GM12878 (cell line): ENCODE measurements around the gene SMAP1. TPM values are rescaled to one million over a fixed set of nuclear protein-coding genes. Genes with fewer than 3 reads are reported as not detected.

Experiments used
- MAX ChIP-seq: IDR thresholded peaks from 2 replicates; pipeline ENCODE4 v1.6.1; 2012; ENCODE audit warnings: low read depth, low read length, improper control_type of control experiment
- MEF2A ChIP-seq: IDR thresholded peaks from 2 replicates; pipeline ENCODE4 v1.6.1; 2011; ENCODE audit warnings: low read depth, mild to moderate bottlenecking, low read length, moderate library complexity; ENCODE audit not compliant: insufficient read depth
- MEF2B ChIP-seq: fragments of 450-650 bp; IDR thresholded peaks from 2 replicates; pipeline ENCODE4 v1.6.1; 2018; ENCODE audit warnings: mild to moderate bottlenecking, moderate library complexity; ENCODE audit not compliant: partially characterized antibody, poor library complexity, severe bottlenecking
- MTA2 ChIP-seq: fragments of 450-650 bp; IDR thresholded peaks from 2 replicates; pipeline ENCODE4 v1.6.1; 2016; ENCODE audit warnings: low read depth, mild to moderate bottlenecking, moderate library complexity
- PBX3 ChIP-seq: IDR thresholded peaks from 2 replicates; pipeline ENCODE4 v1.6.1; 2011; ENCODE audit warnings: mild to moderate bottlenecking, low read depth, low read length, moderate library complexity; ENCODE audit not compliant: insufficient replicate concordance
- RELA ChIP-seq: fragments of 450-650 bp; IDR thresholded peaks from 2 replicates; pipeline ENCODE4 v1.8.0; 2014; ENCODE audit warnings: borderline replicate concordance; ENCODE audit not compliant: partially characterized antibody
- SMC3 ChIP-seq: IDR thresholded peaks from 2 replicates; pipeline ENCODE4 v1.6.1; 2011; ENCODE audit warnings: low read length, improper control_type of control experiment, borderline replicate concordance
- SP1 ChIP-seq: IDR thresholded peaks from one replicate; pipeline ENCODE4 v1.6.1; 2011; ENCODE audit warnings: low read depth, low read length
- TARDBP ChIP-seq: IDR thresholded peaks from 2 replicates; pipeline ENCODE4 v1.6.1; 2016; ENCODE audit warnings: borderline replicate concordance
- polyA plus RNA-seq, 11 experiments: library from polyadenylated mRNA; depleted of rRNA in 4 of 11; unstranded in 6 of 11; stranded (reverse) in 5 of 11; fragments of >200 nt; fragmentation: Nextera tagmentation in 4 of 11; fragmentation: Illumina TruSeq in 1 of 11; extraction: Ambion mirVana in 4 of 11; extraction: Trizol in 1 of 11; gene quantifications; 1 replicate in 1 of 11; 2 replicates in 10 of 11; pipeline versions ENCODE4 v1.2.1 to v1.2.3, GENCODE V29; 2011 to 2016; ENCODE audit warnings: inconsistent platforms in 2 of 11, missing spikeins in 2 of 11, low read depth in 1 of 11
- total RNA-seq, 4 experiments: library from RNA; depleted of rRNA in 3 of 4; stranded (reverse); fragments of >200 nt in 3 of 4; fragmentation: Illumina TruSeq in 1 of 4; extraction: Trizol in 1 of 4; gene quantifications; 2 replicates each; pipeline versions ENCODE4 v1.2.1 to v1.2.3, GENCODE V29; 2013 to 2021
- TF ChIP-seq, protein P1 (sequence below): IDR thresholded peaks from 2 replicates; pipeline ENCODE4 v1.6.1; 2012; ENCODE audit warnings: improper control_type of control experiment, low read depth, low read length; ENCODE audit not compliant: insufficient replicate concordance
- TF ChIP-seq, protein P2 (sequence below): fragments of 450-650 bp; formaldehyde crosslinking; IDR thresholded peaks from 2 replicates; pipeline ENCODE4 v1.5.0; 2022; ENCODE audit warnings: mild to moderate bottlenecking, missing genetic modification characterization
- TF ChIP-seq, protein P3 (sequence below): fragments of 450-650 bp; formaldehyde crosslinking; IDR thresholded peaks from 2 replicates; pipeline ENCODE4 v1.4.0; 2022; ENCODE audit warnings: mild to moderate bottlenecking, moderate library complexity

SMAP1 gene
- total and polyA plus RNA-seq, 10 of the 15 experiments (the other 5 are each of a cell fraction or from before 2014, with no cell fraction given) = 13.7 to 33.9 (median 25.3) TPM

GRCh38 chr6:70905742-70906141 lies 238.1 kb downstream of the SMAP1 start (continued):
- TF ChIP-seq, protein P1, sequence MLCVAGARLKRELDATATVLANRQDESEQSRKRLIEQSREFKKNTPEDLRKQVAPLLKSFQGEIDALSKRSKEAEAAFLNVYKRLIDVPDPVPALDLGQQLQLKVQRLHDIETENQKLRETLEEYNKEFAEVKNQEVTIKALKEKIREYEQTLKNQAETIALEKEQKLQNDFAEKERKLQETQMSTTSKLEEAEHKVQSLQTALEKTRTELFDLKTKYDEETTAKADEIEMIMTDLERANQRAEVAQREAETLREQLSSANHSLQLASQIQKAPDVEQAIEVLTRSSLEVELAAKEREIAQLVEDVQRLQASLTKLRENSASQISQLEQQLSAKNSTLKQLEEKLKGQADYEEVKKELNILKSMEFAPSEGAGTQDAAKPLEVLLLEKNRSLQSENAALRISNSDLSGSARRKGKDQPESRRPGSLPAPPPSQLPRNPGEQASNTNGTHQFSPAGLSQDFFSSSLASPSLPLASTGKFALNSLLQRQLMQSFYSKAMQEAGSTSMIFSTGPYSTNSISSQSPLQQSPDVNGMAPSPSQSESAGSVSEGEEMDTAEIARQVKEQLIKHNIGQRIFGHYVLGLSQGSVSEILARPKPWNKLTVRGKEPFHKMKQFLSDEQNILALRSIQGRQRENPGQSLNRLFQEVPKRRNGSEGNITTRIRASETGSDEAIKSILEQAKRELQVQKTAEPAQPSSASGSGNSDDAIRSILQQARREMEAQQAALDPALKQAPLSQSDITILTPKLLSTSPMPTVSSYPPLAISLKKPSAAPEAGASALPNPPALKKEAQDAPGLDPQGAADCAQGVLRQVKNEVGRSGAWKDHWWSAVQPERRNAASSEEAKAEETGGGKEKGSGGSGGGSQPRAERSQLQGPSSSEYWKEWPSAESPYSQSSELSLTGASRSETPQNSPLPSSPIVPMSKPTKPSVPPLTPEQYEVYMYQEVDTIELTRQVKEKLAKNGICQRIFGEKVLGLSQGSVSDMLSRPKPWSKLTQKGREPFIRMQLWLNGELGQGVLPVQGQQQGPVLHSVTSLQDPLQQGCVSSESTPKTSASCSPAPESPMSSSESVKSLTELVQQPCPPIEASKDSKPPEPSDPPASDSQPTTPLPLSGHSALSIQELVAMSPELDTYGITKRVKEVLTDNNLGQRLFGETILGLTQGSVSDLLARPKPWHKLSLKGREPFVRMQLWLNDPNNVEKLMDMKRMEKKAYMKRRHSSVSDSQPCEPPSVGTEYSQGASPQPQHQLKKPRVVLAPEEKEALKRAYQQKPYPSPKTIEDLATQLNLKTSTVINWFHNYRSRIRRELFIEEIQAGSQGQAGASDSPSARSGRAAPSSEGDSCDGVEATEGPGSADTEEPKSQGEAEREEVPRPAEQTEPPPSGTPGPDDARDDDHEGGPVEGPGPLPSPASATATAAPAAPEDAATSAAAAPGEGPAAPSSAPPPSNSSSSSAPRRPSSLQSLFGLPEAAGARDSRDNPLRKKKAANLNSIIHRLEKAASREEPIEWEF = no peak
- no peak for TF ChIP-seq PBX3
- no peak for TF ChIP-seq MAX
- TF ChIP-seq TARDBP = no peak
- TF ChIP-seq SP1 = no peak
- TF ChIP-seq, protein P2, sequence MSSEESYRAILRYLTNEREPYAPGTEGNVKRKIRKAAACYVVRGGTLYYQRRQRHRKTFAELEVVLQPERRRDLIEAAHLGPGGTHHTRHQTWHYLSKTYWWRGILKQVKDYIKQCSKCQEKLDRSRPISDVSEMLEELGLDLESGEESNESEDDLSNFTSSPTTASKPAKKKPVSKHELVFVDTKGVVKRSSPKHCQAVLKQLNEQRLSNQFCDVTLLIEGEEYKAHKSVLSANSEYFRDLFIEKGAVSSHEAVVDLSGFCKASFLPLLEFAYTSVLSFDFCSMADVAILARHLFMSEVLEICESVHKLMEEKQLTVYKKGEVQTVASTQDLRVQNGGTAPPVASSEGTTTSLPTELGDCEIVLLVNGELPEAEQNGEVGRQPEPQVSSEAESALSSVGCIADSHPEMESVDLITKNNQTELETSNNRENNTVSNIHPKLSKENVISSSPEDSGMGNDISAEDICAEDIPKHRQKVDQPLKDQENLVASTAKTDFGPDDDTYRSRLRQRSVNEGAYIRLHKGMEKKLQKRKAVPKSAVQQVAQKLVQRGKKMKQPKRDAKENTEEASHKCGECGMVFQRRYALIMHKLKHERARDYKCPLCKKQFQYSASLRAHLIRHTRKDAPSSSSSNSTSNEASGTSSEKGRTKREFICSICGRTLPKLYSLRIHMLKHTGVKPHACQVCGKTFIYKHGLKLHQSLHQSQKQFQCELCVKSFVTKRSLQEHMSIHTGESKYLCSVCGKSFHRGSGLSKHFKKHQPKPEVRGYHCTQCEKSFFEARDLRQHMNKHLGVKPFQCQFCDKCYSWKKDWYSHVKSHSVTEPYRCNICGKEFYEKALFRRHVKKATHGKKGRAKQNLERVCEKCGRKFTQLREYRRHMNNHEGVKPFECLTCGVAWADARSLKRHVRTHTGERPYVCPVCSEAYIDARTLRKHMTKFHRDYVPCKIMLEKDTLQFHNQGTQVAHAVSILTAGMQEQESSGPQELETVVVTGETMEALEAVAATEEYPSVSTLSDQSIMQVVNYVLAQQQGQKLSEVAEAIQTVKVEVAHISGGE (CRISPR knock-in tag) = no peak
- no peak for TF ChIP-seq MEF2B
- no peak for TF ChIP-seq MEF2A
- TF ChIP-seq, protein P3, sequence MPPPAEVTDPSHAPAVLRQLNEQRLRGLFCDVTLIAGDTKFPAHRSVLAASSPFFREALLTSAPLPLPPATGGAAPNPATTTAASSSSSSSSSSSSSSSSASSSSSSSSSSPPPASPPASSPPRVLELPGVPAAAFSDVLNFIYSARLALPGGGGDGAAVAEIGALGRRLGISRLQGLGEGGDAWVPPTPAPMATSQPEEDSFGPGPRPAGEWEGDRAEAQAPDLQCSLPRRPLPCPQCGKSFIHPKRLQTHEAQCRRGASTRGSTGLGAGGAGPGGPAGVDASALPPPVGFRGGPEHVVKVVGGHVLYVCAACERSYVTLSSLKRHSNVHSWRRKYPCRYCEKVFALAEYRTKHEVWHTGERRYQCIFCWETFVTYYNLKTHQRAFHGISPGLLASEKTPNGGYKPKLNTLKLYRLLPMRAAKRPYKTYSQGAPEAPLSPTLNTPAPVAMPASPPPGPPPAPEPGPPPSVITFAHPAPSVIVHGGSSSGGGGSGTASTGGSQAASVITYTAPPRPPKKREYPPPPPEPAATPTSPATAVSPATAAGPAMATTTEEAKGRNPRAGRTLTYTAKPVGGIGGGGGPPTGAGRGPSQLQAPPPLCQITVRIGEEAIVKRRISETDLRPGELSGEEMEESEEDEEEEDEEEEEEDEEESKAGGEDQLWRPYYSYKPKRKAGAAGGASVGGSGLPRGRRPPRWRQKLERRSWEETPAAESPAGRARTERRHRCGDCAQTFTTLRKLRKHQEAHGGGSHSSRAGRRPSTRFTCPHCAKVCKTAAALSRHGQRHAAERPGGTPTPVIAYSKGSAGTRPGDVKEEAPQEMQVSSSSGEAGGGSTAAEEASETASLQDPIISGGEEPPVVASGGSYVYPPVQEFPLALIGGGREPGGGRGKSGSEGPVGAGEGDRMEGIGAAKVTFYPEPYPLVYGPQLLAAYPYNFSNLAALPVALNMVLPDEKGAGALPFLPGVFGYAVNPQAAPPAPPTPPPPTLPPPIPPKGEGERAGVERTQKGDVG = no peak
- no peak for TF ChIP-seq SMC3
- no peak for TF ChIP-seq RELA
- TF ChIP-seq MTA2 = no peak
